H9 (cell line): Measurements from ENCODE around the gene NT5C. TPM values are rescaled to one million over a fixed set of nuclear protein-coding genes. Genes with fewer than 3 reads are reported as not detected.

Source experiments
- DNase-seq: peaks from one replicate; pipeline ENCODE4 v3.0.0-alpha.2; 2017
- H2AFZ ChIP-seq: one replicate; pipeline ENCODE4 v1.6.1; 2013; ENCODE audit warnings: mild to moderate bottlenecking, low read length, control low read depth, moderate library complexity
- H2AK5ac ChIP-seq: 2 replicates; pipeline ENCODE4 v1.6.1; 2013; ENCODE audit warnings: low read length, control low read depth, mixed read lengths; ENCODE audit not compliant: insufficient read length
- H2BK120ac ChIP-seq: one replicate; pipeline ENCODE4 v1.6.1; 2013; ENCODE audit warnings: low read depth, mild to moderate bottlenecking, low read length, control low read depth, inconsistent platforms; ENCODE audit not compliant: poor library complexity, severe bottlenecking
- H2BK12ac ChIP-seq: 2 replicates; pipeline ENCODE4 v1.6.1; 2013; ENCODE audit warnings: low read length, control low read depth, mixed read lengths, low read depth; ENCODE audit not compliant: insufficient read length
- H2BK15ac ChIP-seq: 2 replicates; pipeline ENCODE4 v1.6.1; 2013; ENCODE audit warnings: low read depth, low read length, control low read depth
- H2BK20ac ChIP-seq: one replicate; pipeline ENCODE4 v1.6.1; 2013; ENCODE audit warnings: low read depth, mild to moderate bottlenecking, low read length, control low read depth, inconsistent platforms; ENCODE audit not compliant: poor library complexity, severe bottlenecking
- H2BK5ac ChIP-seq: 2 replicates; pipeline ENCODE4 v1.6.1; 2013; ENCODE audit warnings: low read length, control low read depth, mixed read lengths; ENCODE audit not compliant: insufficient read length
- H3K14ac ChIP-seq: 2 replicates; pipeline ENCODE4 v1.6.1; 2013; ENCODE audit warnings: low read length, control low read depth; ENCODE audit not compliant: insufficient read depth
- H3K18ac ChIP-seq: 2 replicates; pipeline ENCODE4 v1.6.1; 2013; ENCODE audit warnings: low read depth, mild to moderate bottlenecking, mixed read lengths, low read length, control low read depth; ENCODE audit not compliant: insufficient read length
- H3K23ac ChIP-seq: 2 replicates; pipeline ENCODE4 v1.6.1; 2013; ENCODE audit warnings: low read length, control low read depth, mixed read lengths, low read depth; ENCODE audit not compliant: insufficient read length
- H3K23me2 ChIP-seq: 2 replicates; pipeline ENCODE4 v1.6.1; 2013; ENCODE audit warnings: low read depth, mild to moderate bottlenecking, mixed read lengths, low read length, control low read depth; ENCODE audit not compliant: insufficient read length, poor library complexity, severe bottlenecking
- H3K27ac ChIP-seq: 2 replicates; pipeline ENCODE4 v1.5.1; 2013; ENCODE audit warnings: low read length, control low read depth, mixed read lengths, low read depth; ENCODE audit not compliant: insufficient read length
- H3K27me3 ChIP-seq: 2 replicates; pipeline ENCODE4 v1.6.1; 2013; ENCODE audit warnings: low read length, control low read depth, inconsistent platforms; ENCODE audit not compliant: insufficient read depth
- H3K4ac ChIP-seq: 2 replicates; pipeline ENCODE4 v1.6.1; 2013; ENCODE audit warnings: low read depth, mild to moderate bottlenecking, control low read depth, inconsistent platforms, low read length, moderate library complexity
- H3K4me1 ChIP-seq: 2 replicates; pipeline ENCODE4 v1.6.1; 2013; ENCODE audit warnings: low read length, control low read depth, inconsistent platforms; ENCODE audit not compliant: insufficient read depth
- H3K4me2 ChIP-seq: 2 replicates; pipeline ENCODE4 v1.6.1; 2013; ENCODE audit warnings: low read length, control low read depth, mixed read lengths; ENCODE audit not compliant: insufficient read length, insufficient read depth
- H3K56ac ChIP-seq: 2 replicates; pipeline ENCODE4 v1.6.1; 2013; ENCODE audit warnings: low read depth, mild to moderate bottlenecking, mixed read lengths, low read length, control low read depth; ENCODE audit not compliant: insufficient read length
- H3K79me1 ChIP-seq: 2 replicates; pipeline ENCODE4 v1.6.1; 2013; ENCODE audit warnings: low read depth, mild to moderate bottlenecking, moderate library complexity, low read length, control low read depth, inconsistent platforms; ENCODE audit not compliant: insufficient read depth, poor library complexity, severe bottlenecking
- H3K79me2 ChIP-seq: 2 replicates; pipeline ENCODE4 v1.6.1; 2013; ENCODE audit warnings: low read length, control low read depth, inconsistent platforms; ENCODE audit not compliant: insufficient read depth
- H3K9ac ChIP-seq: 2 replicates; pipeline ENCODE4 v1.6.1; 2013; ENCODE audit warnings: low read length, control low read depth, mixed read lengths; ENCODE audit not compliant: insufficient read length; ENCODE audit errors: extremely low read depth
- H3K9me3 ChIP-seq: one replicate; pipeline ENCODE4 v1.6.1; 2013; ENCODE audit warnings: low read depth, low read length, inconsistent platforms; ENCODE audit not compliant: control insufficient read depth
- H3T11ph ChIP-seq: one replicate; pipeline ENCODE4 v1.6.1; 2013; ENCODE audit warnings: mild to moderate bottlenecking, low read length, control low read depth, inconsistent platforms
- H4K20me1 ChIP-seq: one replicate; pipeline ENCODE4 v1.6.1; 2013; ENCODE audit not compliant: control insufficient read depth, insufficient read length, insufficient read depth
- H4K5ac ChIP-seq: 2 replicates; pipeline ENCODE4 v1.6.1; 2013; ENCODE audit warnings: low read depth, mild to moderate bottlenecking, mixed read lengths, low read length, control low read depth; ENCODE audit not compliant: insufficient read length
- H4K8ac ChIP-seq: replicated peaks from 2 replicates; pipeline ENCODE4 v1.6.1; 2013; ENCODE audit warnings: low read length, control low read depth, mixed read lengths, low read depth; ENCODE audit not compliant: insufficient read length
- H4K91ac ChIP-seq: 2 replicates; pipeline ENCODE4 v1.6.1; 2013; ENCODE audit warnings: low read depth, mild to moderate bottlenecking, moderate library complexity, mixed read lengths, low read length, control low read depth; ENCODE audit not compliant: insufficient read length
- H3K27ac Mint-ChIP-seq, 3 experiments: 2 replicates in 2 of 3; 3 replicates in 1 of 3; pipeline ENCODE4 v1.8.0; 2020 to 2021; ENCODE audit warnings: mixed read lengths in 3 of 3, mild to moderate bottlenecking in 1 of 3, moderate library complexity in 1 of 3
- H3K27me3 Mint-ChIP-seq: 2 replicates; pipeline ENCODE4 v1.8.0; 2021; ENCODE audit warnings: low read depth, mild to moderate bottlenecking, moderate library complexity, mixed read lengths
- H3K36me3 Mint-ChIP-seq, 3 experiments: 2 replicates in 2 of 3; 3 replicates in 1 of 3; pipeline ENCODE4 v1.8.0; 2020 to 2021; ENCODE audit warnings: low read depth in 3 of 3, mixed read lengths in 3 of 3; ENCODE audit not compliant: insufficient read depth in 1 of 3
- H3K4me1 Mint-ChIP-seq, 2 experiments: 2 replicates each; pipeline ENCODE4 v1.8.0; 2020; ENCODE audit warnings: mixed read lengths in 2 of 2
- H3K4me3 Mint-ChIP-seq, 2 experiments: 2 replicates in 1 of 2; 3 replicates in 1 of 2; pipeline ENCODE4 v1.8.0; 2020 to 2021; ENCODE audit warnings: mild to moderate bottlenecking in 2 of 2, mixed read lengths in 2 of 2, moderate library complexity in 1 of 2
- H3K9me3 Mint-ChIP-seq, 2 experiments: 2 replicates in 1 of 2; 3 replicates in 1 of 2; pipeline ENCODE4 v1.8.0; 2020; ENCODE audit warnings: mild to moderate bottlenecking in 2 of 2, mixed read lengths in 2 of 2, moderate library complexity in 1 of 2
- CTCF ChIP-seq: fragments of 200-600 bp; sonication (generic); conservative IDR thresholded peaks from 3 replicates; pipeline ENCODE4 v1.8.0; 2021; ENCODE audit warnings: antibody characterized with exemption, mild to moderate bottlenecking
- WGBS: extraction: QIAGEN DNeasy Blood & Tissue Kit; methylation state at CpG from one replicate; pipeline ENCODE4 v1.1.7; 2013; ENCODE audit warnings: missing lambda C conversion rate, low lambda C conversion rate, mixed read lengths; ENCODE audit not compliant: insufficient read length; ENCODE audit errors: extremely low coverage; 5-methylcytosine and 5-hydroxymethylcytosine counted together
- total RNA-seq: library from RNA; stranded (reverse); gene quantifications from 2 replicates; pipeline ENCODE4 v1.2.1, GENCODE V29; 2021

NT5C gene
- total RNA-seq, 1 experiment from 2014 or later = 77.7 TPM

GRCh38 chr17:75126954-75127353, 4.6 kb downstream of the NT5C start:
- Histone ChIP-seq H3K23me2 (peaks cover 8% of the 10 kb centered on the region), H2BK5ac (no peak overlapping the region), H3K27ac (no peak overlapping the region), H3K9ac (no peak overlapping the region), H3K14ac (no peak overlapping the region), H3K4me2 (no peak overlapping the region), H3K56ac (no peak overlapping the region), H3T11ph (no peak overlapping the region), H3K4ac (no peak overlapping the region), H3K79me2 (no peaks in the 10 kb centered on the region), H3K9me3 (no peaks in the 10 kb centered on the region), H4K8ac (no peak overlapping the region), H3K23ac (no peak overlapping the region), H4K5ac (no peak overlapping the region), H3K4me1 (no peaks in the 10 kb centered on the region), H3K18ac (no peak overlapping the region), H2AFZ (no peak overlapping the region), H2BK12ac (no peak overlapping the region), H4K91ac (no peak overlapping the region), H2BK20ac (no peak overlapping the region), H2AK5ac (no peak overlapping the region), H4K20me1 (peaks cover 4% of the 10 kb centered on the region), H3K79me1 (no peaks in the 10 kb centered on the region), H2BK15ac (no peak overlapping the region), H3K27me3 (no peaks in the 10 kb centered on the region), H2BK120ac (no peak overlapping the region)
- no peak for DNase-seq
- H3K36me3 Mint-ChIP-seq = peaks cover 6 to 20% (median 17%) of the 10 kb centered on the region in 3 experiments
- H3K9me3 Mint-ChIP-seq = no peaks in the 10 kb centered on the region; a peak in 1 of 5 replicates
- TF ChIP-seq CTCF = no peak
- H3K27ac Mint-ChIP-seq = no peak overlapping the region
- no peak overlapping the region for H3K4me3 Mint-ChIP-seq
- no CpG with 5 or more reads among the region's 8 CpGs for WGBS
- peaks cover 12 to 14% of the 10 kb centered on the region in 2 experiments for H3K4me1 Mint-ChIP-seq
- H3K27me3 Mint-ChIP-seq = no peaks in the 10 kb centered on the region
